ENCODE results near the gene KAT2B. TPM values are rescaled to one million over a fixed set of nuclear protein-coding genes. Genes with fewer than 3 reads are reported as not detected.

KAT2B gene
- total and polyA plus RNA-seq, 2 donors (not counting 1 experiment from before 2014, with no cell fraction given): 21.7 to 57.5 TPM

- no peaks in the 10 kb centered on the region for H3K27me3 ChIP-seq (replicated peaks in 1 of 4; ENCODE audit: control extremely low read depth in 1 of 4, control insufficient read depth in 3 of 4, insufficient read depth in 4 of 4, low read length in 3 of 4)
- no peaks in the 10 kb centered on the region for H3K27me3 Mint-ChIP-seq
- no CpG with 5 or more reads among the region's 4 CpGs for WGBS (ENCODE audit: insufficient coverage)
- H3K4me3 ChIP-seq (ENCODE audit: control extremely low read depth in 1 of 5, extremely low read depth in 1 of 5, insufficient read depth in 1 of 5, low read depth in 2 of 5, low read length in 4 of 5): no peak overlapping the region
- TF ChIP-seq, protein P1, sequence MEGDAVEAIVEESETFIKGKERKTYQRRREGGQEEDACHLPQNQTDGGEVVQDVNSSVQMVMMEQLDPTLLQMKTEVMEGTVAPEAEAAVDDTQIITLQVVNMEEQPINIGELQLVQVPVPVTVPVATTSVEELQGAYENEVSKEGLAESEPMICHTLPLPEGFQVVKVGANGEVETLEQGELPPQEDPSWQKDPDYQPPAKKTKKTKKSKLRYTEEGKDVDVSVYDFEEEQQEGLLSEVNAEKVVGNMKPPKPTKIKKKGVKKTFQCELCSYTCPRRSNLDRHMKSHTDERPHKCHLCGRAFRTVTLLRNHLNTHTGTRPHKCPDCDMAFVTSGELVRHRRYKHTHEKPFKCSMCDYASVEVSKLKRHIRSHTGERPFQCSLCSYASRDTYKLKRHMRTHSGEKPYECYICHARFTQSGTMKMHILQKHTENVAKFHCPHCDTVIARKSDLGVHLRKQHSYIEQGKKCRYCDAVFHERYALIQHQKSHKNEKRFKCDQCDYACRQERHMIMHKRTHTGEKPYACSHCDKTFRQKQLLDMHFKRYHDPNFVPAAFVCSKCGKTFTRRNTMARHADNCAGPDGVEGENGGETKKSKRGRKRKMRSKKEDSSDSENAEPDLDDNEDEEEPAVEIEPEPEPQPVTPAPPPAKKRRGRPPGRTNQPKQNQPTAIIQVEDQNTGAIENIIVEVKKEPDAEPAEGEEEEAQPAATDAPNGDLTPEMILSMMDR (IDR thresholded peaks at IDR 0.05): no peak
- TF ChIP-seq EZH2 (IDR thresholded peaks at IDR 0.05; ENCODE audit: borderline replicate concordance, insufficient read depth, low read depth, low read length, poor library complexity, severe bottlenecking): no peak
- intact Hi-C loops (cut with micrococcal nuclease): no loop called here
- no peak overlapping the region for H3K4me3 Mint-ChIP-seq
- H3K27ac Mint-ChIP-seq: no peak overlapping the region
- no peaks in the 10 kb centered on the region for H3K36me3 ChIP-seq (replicated peaks in 1 of 2; ENCODE audit: control extremely low read depth in 1 of 2, control insufficient read depth in 1 of 2, extremely low read depth in 1 of 2, insufficient read depth in 2 of 2, low read length in 1 of 2)
- no peaks in the 10 kb centered on the region for H4K20me1 ChIP-seq (ENCODE audit: control insufficient read depth, insufficient read depth, low read length, poor library complexity, severe bottlenecking)
- DNase-seq (no peak), ATAC-seq (ENCODE audit: low read depth) (no peak)
- peaks cover 9% of the 10 kb centered on the region for H3K79me2 ChIP-seq (ENCODE audit: control insufficient read depth, insufficient read depth, low read length)
- H3K27ac ChIP-seq (ENCODE audit: low read length in 2 of 2): no peak overlapping the region
- CTCF ChIA-PET: no interaction called here
- no peak overlapping the region for H3K4me2 ChIP-seq (replicated peaks; ENCODE audit: low read depth, low read length, poor library complexity, severe bottlenecking)
- no peaks in the 10 kb centered on the region for H3K9me3 Mint-ChIP-seq (ENCODE audit: insufficient read depth)
- no peaks in the 10 kb centered on the region for H3K9me3 ChIP-seq (ENCODE audit: control extremely low read depth in 1 of 3, control insufficient read depth in 2 of 3, insufficient read depth in 1 of 3, low read length in 2 of 3)
- no peak overlapping the region for H3K9ac ChIP-seq (ENCODE audit: low read length)
- POLR2A ChIA-PET: no interaction called here
- peaks cover 11 to 13% of the 10 kb centered on the region in 2 donors for H3K4me1 ChIP-seq (ENCODE audit: control insufficient read depth in 2 of 2, insufficient read depth in 2 of 2, low read length in 2 of 2)
- peaks cover 12% of the 10 kb centered on the region for H3K4me1 Mint-ChIP-seq
- H2AFZ ChIP-seq (ENCODE audit: insufficient read depth, low read depth, low read length, poor library complexity, severe bottlenecking): no peak overlapping the region
Measured at GRCh38 chr3:20035019-20035418, 5.2 kb upstream of the KAT2B start.

GRCh38 chr3:20037255-20037996, 2.8 kb upstream of the KAT2B start:
- ATAC-seq (ENCODE audit: low read depth) (no peak), DNase-seq (no peak)
- Histone ChIP-seq H3K9me3 (ENCODE audit: control extremely low read depth in 1 of 3, control insufficient read depth in 2 of 3, insufficient read depth in 1 of 3, low read length in 2 of 3) (no peaks in the 10 kb centered on the region), H3K79me2 (ENCODE audit: control insufficient read depth, insufficient read depth, low read length) (peaks cover 18% of the 10 kb centered on the region), H3K36me3 (replicated peaks in 1 of 2; ENCODE audit: control extremely low read depth in 1 of 2, control insufficient read depth in 1 of 2, extremely low read depth in 1 of 2, insufficient read depth in 2 of 2, low read length in 1 of 2) (no peaks in the 10 kb centered on the region), H3K27me3 (replicated peaks in 1 of 4; ENCODE audit: control extremely low read depth in 1 of 4, control insufficient read depth in 3 of 4, insufficient read depth in 4 of 4, low read length in 3 of 4) (no peaks in the 10 kb centered on the region), H4K20me1 (ENCODE audit: control insufficient read depth, insufficient read depth, low read length, poor library complexity, severe bottlenecking) (no peaks in the 10 kb centered on the region), H3K4me1 (ENCODE audit: control insufficient read depth in 2 of 2, insufficient read depth in 2 of 2, low read length in 2 of 2) (peaks cover 23 to 25% of the 10 kb centered on the region in 2 donors), H2AFZ (ENCODE audit: insufficient read depth, low read depth, low read length, poor library complexity, severe bottlenecking) (peak overlapping the region; percentile 91), H3K4me2 (replicated peaks; ENCODE audit: low read depth, low read length, poor library complexity, severe bottlenecking) (no peak overlapping the region), H3K27ac (ENCODE audit: low read length in 2 of 2) (peak overlapping the region in 1 of 2 donors; percentile 87), H3K4me3 (ENCODE audit: control extremely low read depth in 1 of 5, extremely low read depth in 1 of 5, insufficient read depth in 1 of 5, low read depth in 2 of 5, low read length in 4 of 5) (no peak overlapping the region), H3K9ac (ENCODE audit: low read length) (no peak overlapping the region)
- intact Hi-C loops (cut with micrococcal nuclease): no loop called here
- H3K27ac Mint-ChIP-seq: peak overlapping the region; percentile 78
- H3K4me3 Mint-ChIP-seq: no peak overlapping the region
- ChIA-PET CTCF (no interaction called here), POLR2A (no interaction called here)
- WGBS (ENCODE audit: insufficient coverage): no CpG with 5 or more reads among the region's 1 CpG
- H3K9me3 Mint-ChIP-seq (ENCODE audit: insufficient read depth): no peaks in the 10 kb centered on the region
- H3K27me3 Mint-ChIP-seq: no peaks in the 10 kb centered on the region
- TF ChIP-seq, protein P1 (IDR thresholded peaks at IDR 0.05): no peak
- TF ChIP-seq EZH2 (IDR thresholded peaks at IDR 0.05; ENCODE audit: borderline replicate concordance, insufficient read depth, low read depth, low read length, poor library complexity, severe bottlenecking): no peak
- H3K4me1 Mint-ChIP-seq: peaks cover 26% of the 10 kb centered on the region

Data from B cell (primary cell).